Measurements from ENCODE around the gene ELL2. TPM values are rescaled to one million over a fixed set of nuclear protein-coding genes. Genes with fewer than 3 reads are reported as not detected.

The ELL2 gene
- total and polyA plus RNA-seq, 7 donors, result 6.7 to 35.3 (median 26.6) TPM

GRCh38 chr5:95969651-95970358 lies 8.2 kb upstream of the ELL2 start:
- 97 to 98% methylated on average over 5 of the region's 5 CpGs for WGBS, 2 donors
- no peaks in the 10 kb centered on the region for H3K36me3 ChIP-seq
- intact Hi-C loops (cut with DNase I), result loop anchor here (10.0 kb wide), 1 partner anchor 415 kb away; the partner anchor contains the start of genes ARSK and SKIC3

GRCh38 chr5:95969055-95969454 lies 7.4 kb upstream of the ELL2 start:
- no peak for TF ChIP-seq POLR2A (IDR thresholded peaks at IDR 0.05)
- TF ChIP-seq EP300 (IDR thresholded peaks at IDR 0.05), result no peak
- TF ChIP-seq CTCF (IDR thresholded peaks at IDR 0.05), result no peak
- TF ChIP-seq POLR2AphosphoS5 (IDR thresholded peaks at IDR 0.05), result no peak
- intact Hi-C loops (cut with DNase I), result loop anchor here (10.0 kb wide), 1 partner anchor 414 kb away; the partner anchor contains the start of genes ARSK and SKIC3
- no peaks in the 10 kb centered on the region for H3K36me3 ChIP-seq
- H3K27me3 ChIP-seq, result no peaks in the 10 kb centered on the region
- DNase-seq, result no peak
- no peaks in the 10 kb centered on the region for H3K9me3 ChIP-seq
- H3K4me1 ChIP-seq, result no peaks in the 10 kb centered on the region
- no peak overlapping the region for H3K4me3 ChIP-seq
- H3K27ac ChIP-seq, result no peak overlapping the region
- WGBS, 2 donors, result 80 to 92% methylated on average over 5 of the region's 5 CpGs

More at GRCh38 chr5:95969651-95970358, 8.2 kb upstream of the ELL2 start:
- Histone ChIP-seq H3K27me3 (no peaks in the 10 kb centered on the region), H3K27ac (no peak overlapping the region), H3K9me3 (no peaks in the 10 kb centered on the region), H3K4me1 (no peaks in the 10 kb centered on the region), H3K4me3 (no peak overlapping the region)
- TF ChIP-seq CTCF (IDR thresholded peaks at IDR 0.05) (no peak), POLR2A (IDR thresholded peaks at IDR 0.05) (no peak), POLR2AphosphoS5 (IDR thresholded peaks at IDR 0.05) (no peak), EP300 (IDR thresholded peaks at IDR 0.05) (no peak)
- no peak for DNase-seq

GRCh38 chr5:95967236-95967635 lies 5.6 kb upstream of the ELL2 start:
- H3K27ac ChIP-seq, result no peak overlapping the region
- H3K9me3 ChIP-seq, result no peaks in the 10 kb centered on the region
- no peaks in the 10 kb centered on the region for H3K4me1 ChIP-seq
- no peak for DNase-seq
- H3K4me3 ChIP-seq, result no peak overlapping the region
- intact Hi-C loops (cut with DNase I), result loop anchor here (10.0 kb wide), 1 partner anchor 412 kb away; the partner anchor contains the start of genes ARSK and SKIC3
- TF ChIP-seq EP300 (IDR thresholded peaks at IDR 0.05) (no peak), POLR2A (IDR thresholded peaks at IDR 0.05) (no peak), POLR2AphosphoS5 (IDR thresholded peaks at IDR 0.05) (no peak), CTCF (IDR thresholded peaks at IDR 0.05) (no peak)
- no peaks in the 10 kb centered on the region for H3K36me3 ChIP-seq
- no peaks in the 10 kb centered on the region for H3K27me3 ChIP-seq
- 97 to 100% methylated on average over 1 of the region's 1 CpG for WGBS, 2 donors

DNA sequence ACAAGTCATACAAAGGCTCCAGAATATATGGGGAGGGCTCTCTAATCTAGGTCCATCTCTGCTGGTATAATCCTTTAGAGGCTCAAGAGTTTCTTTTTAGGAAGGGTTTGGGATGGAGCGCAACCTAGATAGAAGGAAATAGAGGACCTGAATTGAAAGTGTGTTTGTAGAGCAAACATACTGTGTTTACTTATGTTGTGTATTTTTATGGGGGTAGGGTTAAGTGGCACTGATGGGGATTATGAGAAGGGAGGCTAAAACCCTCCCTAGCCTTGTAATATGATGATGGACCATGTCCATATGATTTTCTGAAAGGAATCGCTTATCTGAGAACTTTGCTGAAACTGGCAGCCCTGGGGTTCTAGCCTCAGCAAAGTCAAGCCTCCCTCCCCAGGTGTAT lies 4.4 kb upstream of the ELL2 start:
- Histone ChIP-seq H3K4me1 (no peaks in the 10 kb centered on the region), H3K27me3 (no peaks in the 10 kb centered on the region), H3K36me3 (no peaks in the 10 kb centered on the region), H3K9me3 (no peaks in the 10 kb centered on the region), H3K4me3 (no peak overlapping the region), H3K27ac (no peak overlapping the region)
- intact Hi-C loops (cut with DNase I), result loop anchor here (10.0 kb wide), 1 partner anchor 411 kb away; the partner anchor contains the start of genes ARSK and SKIC3
- no peak for DNase-seq
- TF ChIP-seq CTCF (IDR thresholded peaks at IDR 0.05), result no peak
- no peak for TF ChIP-seq POLR2AphosphoS5 (IDR thresholded peaks at IDR 0.05)
- no peak for TF ChIP-seq POLR2A (IDR thresholded peaks at IDR 0.05)
- no peak for TF ChIP-seq EP300 (IDR thresholded peaks at IDR 0.05)
- 29 to 70% methylated on average over 2 of the region's 2 CpGs for WGBS, 2 donors

Measured in sigmoid colon (tissue), 7 donors.